Adrenal gland (tissue), 12 donors: ENCODE measurements around the gene HBE1. TPM values are rescaled to one million over a fixed set of nuclear protein-coding genes. Genes with fewer than 3 reads are reported as not detected.
A peak's percentile ranks its signal among the peaks of the same experiment; 100 is the strongest.

Experiments
- DNase-seq, 7 donors: peaks; one replicate each; pipeline ENCODE4 v3.0.0-alpha.2; 2019 to 2020
- H3K27ac ChIP-seq, 5 donors: fragments of 200-600 bp; sonication (generic) in 4 of 5; 1 replicate in 3 of 5; 2 replicates in 2 of 5; pipeline versions ENCODE4 v1.5.1 to v1.8.0; 2016 to 2020; ENCODE audit warnings: mild to moderate bottlenecking in 1 of 5
- H3K27me3 ChIP-seq: fragments of 200-600 bp; 2 replicates; pipeline ENCODE4 v1.8.0; 2021
- H3K36me3 ChIP-seq, 2 donors: fragments of 200-600 bp; replicated peaks in 1 of 2; 1 replicate in 1 of 2; 2 replicates in 1 of 2; pipeline versions ENCODE4 v1.5.1 to v1.8.0; 2018 to 2022
- H3K4me1 ChIP-seq, 2 donors: fragments of 200-600 bp; replicated peaks in 1 of 2; 1 replicate in 1 of 2; 2 replicates in 1 of 2; pipeline versions ENCODE4 v1.5.1 to v1.8.0; 2018 to 2021
- H3K4me3 ChIP-seq, 4 donors: fragments of 200-600 bp; sonication (generic) in 3 of 4; one replicate each; pipeline ENCODE4 v1.5.1; 2016 to 2018
- H3K9me3 ChIP-seq, 3 donors: fragments of 200-600 bp; sonication (generic) in 1 of 3; replicated peaks in 1 of 3; 1 replicate in 2 of 3; 2 replicates in 1 of 3; pipeline versions ENCODE4 v1.5.1 to v1.8.0; 2016 to 2021
- POLR2A ChIP-seq, 2 donors: fragments of 450-650 bp; IDR thresholded peaks; one replicate each; pipeline ENCODE4 v1.6.1; 2017; ENCODE audit warnings: antibody characterized with exemption in 2 of 2, mild to moderate bottlenecking in 2 of 2, moderate library complexity in 1 of 2
- WGBS, 4 donors: extraction: QIAGEN DNeasy Blood & Tissue Kit in 2 of 4; methylation state at CpG; one replicate each; pipeline versions ENCODE4 v1.1.5 to v1.1.7; 2013 to 2017; 5-methylcytosine and 5-hydroxymethylcytosine counted together
- intact Hi-C, 2 donors: fragments of 100-400 bp; cut with DNase I; formaldehyde crosslinking; loops; one replicate each; pipeline versions ENCODE4 v1.14.1 to v1.15.0; 2022 to 2023
- polyA plus RNA-seq, 3 donors: library from polyadenylated mRNA; stranded (reverse); fragments of 200-250 nt in 2 of 3; fragments of 350-450 nt in 1 of 3; fragmentation: Illumina TruSeq in 1 of 3; extraction: RNeasy Lipid Tissue Mini Kit (QIAGEN cat#74804) in 1 of 3; gene quantifications; one replicate each; pipeline ENCODE4 v1.2.3, GENCODE V29; 2013 to 2014
- total RNA-seq, 9 donors: library from RNA; depleted of rRNA in 4 of 9; stranded (reverse); fragments of >200 nt in 4 of 9; fragments of 120-200 nt in 1 of 9; fragmentation: NEBNext Ultra II Directional in 1 of 9; extraction: Animal tissue kit (Norgen Biotek cat#: 25700) in 1 of 9; gene quantifications; one replicate each; pipeline versions ENCODE4 v1.1.0 to v1.2.4, GENCODE V29; 2013 to 2023
- TF ChIP-seq, protein P1 (sequence below), 6 experiments: fragments of 450-650 bp in 4 of 6; fragments of 200-600 bp in 2 of 6; sonication (generic) in 1 of 6; IDR thresholded peaks; 1 replicate in 5 of 6; 2 replicates in 1 of 6; pipeline versions ENCODE4 v1.5.1 to v1.8.0; 2016 to 2021; ENCODE audit warnings: antibody characterized with exemption in 6 of 6, mild to moderate bottlenecking in 2 of 6, moderate library complexity in 1 of 6
- donor health status: healthy with polysubstance abuse.
- donor health status: Bipolar disorder and iron deficiency.
- donor health status: DM: yes; HTN: yes; CAD: no.
- donor health status: DM: no; HTN: no; CAD: no.
- donor health status: DM: no; HTN: no; CAD: no.
- donor health status: DM: yes; HTN: yes; CAD: no.

HBE1 gene
- total and polyA plus RNA-seq, 12 donors, result 0.16 to 42.8 (median 3.6) TPM; not detected in 7

GRCh38 chr11:5288108-5288905 lies 18.6 kb upstream of the HBE1 start:
- no peak for TF ChIP-seq POLR2A (IDR thresholded peaks at IDR 0.05)
- TF ChIP-seq, protein P1, sequence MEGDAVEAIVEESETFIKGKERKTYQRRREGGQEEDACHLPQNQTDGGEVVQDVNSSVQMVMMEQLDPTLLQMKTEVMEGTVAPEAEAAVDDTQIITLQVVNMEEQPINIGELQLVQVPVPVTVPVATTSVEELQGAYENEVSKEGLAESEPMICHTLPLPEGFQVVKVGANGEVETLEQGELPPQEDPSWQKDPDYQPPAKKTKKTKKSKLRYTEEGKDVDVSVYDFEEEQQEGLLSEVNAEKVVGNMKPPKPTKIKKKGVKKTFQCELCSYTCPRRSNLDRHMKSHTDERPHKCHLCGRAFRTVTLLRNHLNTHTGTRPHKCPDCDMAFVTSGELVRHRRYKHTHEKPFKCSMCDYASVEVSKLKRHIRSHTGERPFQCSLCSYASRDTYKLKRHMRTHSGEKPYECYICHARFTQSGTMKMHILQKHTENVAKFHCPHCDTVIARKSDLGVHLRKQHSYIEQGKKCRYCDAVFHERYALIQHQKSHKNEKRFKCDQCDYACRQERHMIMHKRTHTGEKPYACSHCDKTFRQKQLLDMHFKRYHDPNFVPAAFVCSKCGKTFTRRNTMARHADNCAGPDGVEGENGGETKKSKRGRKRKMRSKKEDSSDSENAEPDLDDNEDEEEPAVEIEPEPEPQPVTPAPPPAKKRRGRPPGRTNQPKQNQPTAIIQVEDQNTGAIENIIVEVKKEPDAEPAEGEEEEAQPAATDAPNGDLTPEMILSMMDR (IDR thresholded peaks at IDR 0.05), result no peak
- DNase-seq, result peak in 5 of 7 donors; percentile 16 to 47 (median 18)
- Histone ChIP-seq H3K36me3 (no peaks in the 10 kb centered on the region), H3K27me3 (no peaks in the 10 kb centered on the region), H3K9me3 (no peaks in the 10 kb centered on the region), H3K4me1 (no peaks in the 10 kb centered on the region), H3K4me3 (no peak overlapping the region), H3K27ac (no peak overlapping the region)
- 70 to 74% (median 73%) methylated on average over 7 of the region's 7 CpGs for WGBS, 4 donors
- intact Hi-C loops, result no loop called here

GRCh38 chr11:5286901-5287300 lies 17.2 kb upstream of the HBE1 start:
- H3K4me3 ChIP-seq, result no peak overlapping the region
- intact Hi-C loops, result no loop called here
- TF ChIP-seq, protein P1 (IDR thresholded peaks at IDR 0.05), result no peak
- TF ChIP-seq POLR2A (IDR thresholded peaks at IDR 0.05), result no peak
- no peaks in the 10 kb centered on the region for H3K4me1 ChIP-seq
- no peaks in the 10 kb centered on the region for H3K36me3 ChIP-seq
- no peaks in the 10 kb centered on the region for H3K9me3 ChIP-seq
- 67 to 80% (median 74%) methylated on average over 3 of the region's 3 CpGs for WGBS, 4 donors
- no peak for DNase-seq
- no peaks in the 10 kb centered on the region for H3K27me3 ChIP-seq
- no peak overlapping the region for H3K27ac ChIP-seq

- no peaks in the 10 kb centered on the region for H3K9me3 ChIP-seq
- no peak for DNase-seq
- no peaks in the 10 kb centered on the region for H3K27me3 ChIP-seq
- TF ChIP-seq, protein P1 (IDR thresholded peaks at IDR 0.05), result no peak
- no peak for TF ChIP-seq POLR2A (IDR thresholded peaks at IDR 0.05)
- intact Hi-C loops, result no loop called here
- no peaks in the 10 kb centered on the region for H3K36me3 ChIP-seq
- no peak overlapping the region for H3K27ac ChIP-seq
- 32 to 62% (median 40%) methylated on average over 1 of the region's 1 CpG for WGBS, 4 donors
- H3K4me3 ChIP-seq, result no peak overlapping the region
- H3K4me1 ChIP-seq, result no peaks in the 10 kb centered on the region
Measured at GRCh38 chr11:5286351-5286750, 16.6 kb upstream of the HBE1 start.

- no peaks in the 10 kb centered on the region for H3K4me1 ChIP-seq
- no peaks in the 10 kb centered on the region for H3K36me3 ChIP-seq
- no peak overlapping the region for H3K27ac ChIP-seq
- intact Hi-C loops, result no loop called here
- H3K9me3 ChIP-seq, result no peaks in the 10 kb centered on the region
- WGBS, 4 donors, result 78 to 86% (median 84%) methylated on average over 4 of the region's 4 CpGs
- no peak overlapping the region for H3K4me3 ChIP-seq
- TF ChIP-seq, protein P1 (IDR thresholded peaks at IDR 0.05), result no peak
- TF ChIP-seq POLR2A (IDR thresholded peaks at IDR 0.05), result no peak
- no peaks in the 10 kb centered on the region for H3K27me3 ChIP-seq
- no peak for DNase-seq
Measured at GRCh38 chr11:5285703-5286340, 16.1 kb upstream of the HBE1 start.
